ENCODE results near the gene CPNE5.
"Not testable (repeated sequence)": the region's sequence is repeated elsewhere in the genome, so short reads cannot be mapped to it uniquely, and the experiment has no call there.

Gene CPNE5

GRCh38 chr6:36717231-36717825 lies 121.9 kb downstream of the CPNE5 start:
- H3K27ac Mint-ChIP-seq = no peak overlapping the region
- peaks cover 2% of the 10 kb centered on the region for H3K4me1 Mint-ChIP-seq (ENCODE audit: low read depth)
- H3K9me3 Mint-ChIP-seq = no peaks in the 10 kb centered on the region
- no peaks in the 10 kb centered on the region for H3K27me3 Mint-ChIP-seq (ENCODE audit: low read depth)
- no peaks in the 10 kb centered on the region for H3K36me3 Mint-ChIP-seq (ENCODE audit: low read depth)
- H3K4me3 Mint-ChIP-seq = no peak overlapping the region

GRCh38 chr6:36716476-36717093 lies 122.7 kb downstream of the CPNE5 start:
- Mint-ChIP-seq H3K27ac (no peak overlapping the region), H3K27me3 (ENCODE audit: low read depth) (peaks cover 2% of the 10 kb centered on the region), H3K9me3 (no peaks in the 10 kb centered on the region), H3K4me3 (no peak overlapping the region), H3K4me1 (ENCODE audit: low read depth) (peaks cover 2% of the 10 kb centered on the region), H3K36me3 (ENCODE audit: low read depth) (no peaks in the 10 kb centered on the region)

- H3K9me3 Mint-ChIP-seq = no peaks in the 10 kb centered on the region
- peaks cover 2% of the 10 kb centered on the region for H3K4me1 Mint-ChIP-seq (ENCODE audit: low read depth)
- H3K4me3 Mint-ChIP-seq = no peak overlapping the region
- H3K36me3 Mint-ChIP-seq (ENCODE audit: low read depth) = no peaks in the 10 kb centered on the region
- peaks cover 4% of the 10 kb centered on the region for H3K27me3 Mint-ChIP-seq (ENCODE audit: low read depth)
- no peak overlapping the region for H3K27ac Mint-ChIP-seq
Observed at GRCh38 chr6:36715469-36715868, 123.8 kb downstream of the CPNE5 start.

DNA sequence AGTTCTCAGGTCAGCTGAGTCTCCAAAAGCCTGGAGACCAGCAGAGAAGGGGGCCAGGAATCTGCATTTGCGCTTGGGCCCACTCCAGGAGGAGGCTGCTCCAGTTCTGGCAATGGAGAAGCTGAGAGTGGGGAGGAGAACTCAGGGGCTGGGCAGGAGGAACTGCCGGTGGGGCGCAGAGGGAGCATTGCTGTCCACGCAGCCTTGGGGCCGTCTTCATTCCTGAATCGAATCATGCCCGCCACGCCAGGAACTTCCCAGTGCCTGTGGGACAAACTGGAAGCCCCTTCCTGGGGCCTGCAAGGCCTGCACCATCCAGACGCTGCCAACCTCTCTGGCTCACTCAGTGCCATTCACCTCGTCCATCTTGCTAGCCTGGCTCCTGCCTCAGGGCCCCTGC lies 124.7 kb downstream of the CPNE5 start:
- no peaks in the 10 kb centered on the region for H3K9me3 Mint-ChIP-seq
- H3K27me3 Mint-ChIP-seq (ENCODE audit: low read depth) = peaks cover 8% of the 10 kb centered on the region
- no peak overlapping the region for H3K27ac Mint-ChIP-seq
- no peaks in the 10 kb centered on the region for H3K36me3 Mint-ChIP-seq (ENCODE audit: low read depth)
- H3K4me1 Mint-ChIP-seq (ENCODE audit: low read depth) = peaks cover 2% of the 10 kb centered on the region
- H3K4me3 Mint-ChIP-seq = no peak overlapping the region

DNA sequence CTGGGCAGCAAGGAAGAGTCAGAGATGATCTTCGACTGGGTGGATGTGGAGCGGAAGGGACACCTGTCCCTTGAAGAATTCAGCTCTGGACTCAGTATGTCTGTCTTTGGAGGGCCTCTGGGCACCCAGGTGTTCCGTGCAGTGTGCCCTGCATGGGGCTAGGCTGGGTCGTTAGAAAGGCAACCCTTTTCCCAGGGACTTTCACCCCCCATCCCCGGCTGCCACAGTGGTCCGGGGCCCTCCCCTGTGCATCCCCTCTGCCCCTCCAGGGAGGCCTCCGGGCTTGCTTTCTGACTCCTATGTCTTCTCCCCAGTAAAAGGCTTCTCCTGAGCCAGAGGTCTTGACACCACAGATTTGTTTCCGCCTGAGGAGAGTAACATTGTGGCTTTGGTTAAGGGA lies 125.4 kb downstream of the CPNE5 start:
- H3K27ac Mint-ChIP-seq = no peak overlapping the region
- no peaks in the 10 kb centered on the region for H3K4me1 Mint-ChIP-seq (ENCODE audit: low read depth)
- no peaks in the 10 kb centered on the region for H3K36me3 Mint-ChIP-seq (ENCODE audit: low read depth)
- H3K27me3 Mint-ChIP-seq (ENCODE audit: low read depth) = peaks cover 8% of the 10 kb centered on the region
- H3K4me3 Mint-ChIP-seq = no peak overlapping the region
- no peaks in the 10 kb centered on the region for H3K9me3 Mint-ChIP-seq

DNA sequence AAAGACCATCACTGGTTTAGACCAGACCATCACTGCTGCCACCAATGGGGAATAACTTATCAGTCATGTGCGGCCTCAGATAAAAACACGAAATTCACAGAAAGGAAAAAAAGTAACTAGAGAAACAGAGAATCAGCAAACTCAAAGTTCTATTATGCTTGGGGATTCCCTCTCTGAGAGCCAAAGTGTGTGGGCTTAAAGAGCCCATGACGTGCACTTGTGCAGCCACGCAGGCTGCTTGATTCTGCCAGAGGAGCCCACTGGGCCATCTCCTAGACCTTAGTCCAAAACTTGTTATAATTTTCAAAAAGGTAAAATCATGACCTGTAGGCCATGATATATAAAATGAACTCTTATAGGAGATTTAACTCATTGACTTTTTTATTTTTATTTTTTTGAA lies 126.4 kb downstream of the CPNE5 start:
- H3K9me3 Mint-ChIP-seq = no peaks in the 10 kb centered on the region
- no peaks in the 10 kb centered on the region for H3K36me3 Mint-ChIP-seq (ENCODE audit: low read depth)
- H3K27ac Mint-ChIP-seq = no peak overlapping the region
- peaks cover 8% of the 10 kb centered on the region for H3K27me3 Mint-ChIP-seq (ENCODE audit: low read depth)
- H3K4me3 Mint-ChIP-seq = no peak overlapping the region
- H3K4me1 Mint-ChIP-seq (ENCODE audit: low read depth) = no peaks in the 10 kb centered on the region

DNA sequence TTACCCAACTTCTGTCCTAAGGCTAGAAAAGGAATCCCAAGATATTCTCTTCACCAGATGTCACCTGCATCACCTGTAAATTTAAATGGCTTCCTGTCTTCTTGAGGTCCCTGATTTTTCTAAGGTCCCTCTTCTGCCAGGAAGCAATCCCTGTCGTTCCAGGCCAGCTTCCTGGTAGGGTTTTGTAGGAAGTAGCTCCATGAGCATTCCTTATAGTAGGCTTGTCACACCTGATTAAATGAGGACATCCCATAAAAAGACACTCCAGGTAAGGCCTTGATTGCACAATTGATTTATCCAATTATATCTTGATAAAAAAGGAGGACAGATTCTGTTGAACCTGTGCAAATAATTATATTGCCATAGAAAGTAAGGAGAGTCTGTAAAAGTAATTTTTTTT lies 132.9 kb downstream of the CPNE5 start:
- H3K36me3 Mint-ChIP-seq (ENCODE audit: low read depth) = no peaks in the 10 kb centered on the region
- peaks cover 4% of the 10 kb centered on the region for H3K4me1 Mint-ChIP-seq (ENCODE audit: low read depth)
- no peaks in the 10 kb centered on the region for H3K9me3 Mint-ChIP-seq
- H3K4me3 Mint-ChIP-seq = no peak overlapping the region
- no peak overlapping the region for H3K27ac Mint-ChIP-seq
- peaks cover 17% of the 10 kb centered on the region for H3K27me3 Mint-ChIP-seq (ENCODE audit: low read depth)

- H3K4me1 Mint-ChIP-seq (ENCODE audit: low read depth); H3K36me3 Mint-ChIP-seq (ENCODE audit: low read depth); H3K4me3 Mint-ChIP-seq; H3K9me3 Mint-ChIP-seq; H3K27ac Mint-ChIP-seq: not testable (repeated sequence)
- H3K27me3 Mint-ChIP-seq (ENCODE audit: low read depth) = peaks cover 15% of the 10 kb centered on the region
Observed at GRCh38 chr6:36704961-36705577, 134.2 kb downstream of the CPNE5 start.

DNA sequence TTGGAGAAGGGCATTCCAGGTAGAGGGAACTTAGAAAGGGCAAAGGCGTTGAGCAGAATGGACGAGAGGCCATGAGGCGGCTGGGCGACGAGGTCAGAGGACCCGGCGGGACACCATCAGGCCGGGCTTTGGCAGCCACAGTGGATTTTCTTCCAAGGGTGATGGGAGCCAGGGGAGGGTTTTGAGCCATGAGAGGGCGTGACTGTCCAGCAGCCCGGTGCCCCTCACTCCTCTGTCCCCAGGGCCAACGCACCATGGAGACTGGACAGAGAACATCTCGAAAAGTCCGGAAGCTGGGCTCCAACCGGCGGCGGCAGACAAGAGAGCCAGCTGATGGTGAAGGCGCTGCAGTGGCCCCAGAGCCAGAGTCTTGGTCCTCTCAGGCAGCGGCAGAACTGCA lies 135.3 kb downstream of the CPNE5 start:
- Mint-ChIP-seq H3K4me1 (ENCODE audit: low read depth) (peaks cover 8% of the 10 kb centered on the region), H3K27ac (no peak overlapping the region), H3K27me3 (ENCODE audit: low read depth) (peaks cover 13% of the 10 kb centered on the region), H3K4me3 (no peak overlapping the region), H3K36me3 (ENCODE audit: low read depth) (no peaks in the 10 kb centered on the region), H3K9me3 (no peaks in the 10 kb centered on the region)

DNA sequence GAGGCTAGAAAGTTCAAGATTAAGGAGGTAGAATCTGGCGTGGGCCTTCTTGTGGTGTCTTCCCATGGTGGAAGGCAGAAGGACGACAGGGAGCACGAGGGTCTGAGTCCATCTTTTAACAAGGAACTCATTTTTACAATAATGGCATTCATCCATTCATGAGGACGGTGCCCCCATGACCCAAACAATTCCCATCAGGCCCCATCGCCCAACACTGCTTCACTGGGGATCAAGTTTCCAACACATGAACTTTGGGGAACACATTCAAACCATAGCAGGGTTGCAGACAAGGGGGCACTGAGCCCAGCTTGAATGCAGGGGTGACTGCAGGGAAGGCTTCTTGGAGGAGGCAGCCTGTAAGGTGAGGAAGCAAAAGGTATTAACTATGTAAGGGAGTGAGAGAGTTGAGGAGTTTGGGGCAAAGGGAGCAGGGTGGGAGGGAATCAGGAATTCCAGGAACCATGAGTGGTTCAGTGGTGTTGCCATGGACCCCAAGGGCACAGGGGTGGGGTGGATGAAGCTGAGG lies 136.1 kb downstream of the CPNE5 start:
- Mint-ChIP-seq H3K27ac (peak overlapping the region; percentile 58), H3K9me3 (no peaks in the 10 kb centered on the region), H3K27me3 (ENCODE audit: low read depth) (peaks cover 13% of the 10 kb centered on the region), H3K4me3 (no peak overlapping the region), H3K36me3 (ENCODE audit: low read depth) (no peaks in the 10 kb centered on the region), H3K4me1 (ENCODE audit: low read depth) (peaks cover 8% of the 10 kb centered on the region)

GRCh38 chr6:36702656-36703055 lies 136.6 kb downstream of the CPNE5 start:
- Mint-ChIP-seq H3K27ac (no peak overlapping the region), H3K4me3 (no peak overlapping the region), H3K36me3 (ENCODE audit: low read depth) (no peaks in the 10 kb centered on the region), H3K4me1 (ENCODE audit: low read depth) (peaks cover 8% of the 10 kb centered on the region), H3K9me3 (no peaks in the 10 kb centered on the region), H3K27me3 (ENCODE audit: low read depth) (peaks cover 13% of the 10 kb centered on the region)

- H3K27ac Mint-ChIP-seq = peak overlapping the region; percentile 33
- no peak overlapping the region for H3K4me3 Mint-ChIP-seq
- H3K27me3 Mint-ChIP-seq (ENCODE audit: low read depth) = peaks cover 13% of the 10 kb centered on the region
Observed at GRCh38 chr6:36701401-36701991, 137.7 kb downstream of the CPNE5 start.

DNA sequence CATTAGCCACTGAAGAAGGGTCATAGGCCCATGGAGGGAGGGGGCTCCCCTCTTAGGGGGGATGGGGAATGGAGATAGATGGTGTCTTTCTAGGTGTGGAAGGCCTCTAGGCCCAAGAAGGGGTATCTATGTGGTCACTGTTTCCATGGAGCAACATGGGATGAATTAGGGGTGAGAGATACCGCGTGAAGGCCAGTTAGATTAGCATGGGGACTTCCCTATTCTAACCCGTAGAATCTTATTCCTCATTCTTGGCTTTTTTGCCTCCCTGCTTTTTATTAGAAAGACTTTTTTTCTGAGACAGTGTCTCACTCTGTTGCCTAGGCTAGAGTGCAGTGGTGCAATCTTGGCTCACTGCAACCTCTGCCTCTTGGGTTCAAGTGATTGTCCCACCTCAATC lies 138.4 kb downstream of the CPNE5 start:
- peaks cover 10% of the 10 kb centered on the region for H3K27me3 Mint-ChIP-seq (ENCODE audit: low read depth)
- H3K4me1 Mint-ChIP-seq (ENCODE audit: low read depth) = peaks cover 16% of the 10 kb centered on the region
- no peak overlapping the region for H3K27ac Mint-ChIP-seq
- H3K36me3 Mint-ChIP-seq (ENCODE audit: low read depth) = no peaks in the 10 kb centered on the region
- H3K9me3 Mint-ChIP-seq = no peaks in the 10 kb centered on the region
- H3K4me3 Mint-ChIP-seq = no peak overlapping the region

More at GRCh38 chr6:36701401-36701991, 137.7 kb downstream of the CPNE5 start:
- no peaks in the 10 kb centered on the region for H3K9me3 Mint-ChIP-seq
- no peaks in the 10 kb centered on the region for H3K36me3 Mint-ChIP-seq (ENCODE audit: low read depth)
- H3K4me1 Mint-ChIP-seq (ENCODE audit: low read depth) = peaks cover 14% of the 10 kb centered on the region

- H3K27ac Mint-ChIP-seq = no peak overlapping the region
- H3K9me3 Mint-ChIP-seq = no peaks in the 10 kb centered on the region
- peaks cover 10% of the 10 kb centered on the region for H3K27me3 Mint-ChIP-seq (ENCODE audit: low read depth)
- H3K4me1 Mint-ChIP-seq (ENCODE audit: low read depth) = peaks cover 20% of the 10 kb centered on the region
- H3K36me3 Mint-ChIP-seq (ENCODE audit: low read depth) = no peaks in the 10 kb centered on the region
- H3K4me3 Mint-ChIP-seq = no peak overlapping the region
Observed at GRCh38 chr6:36700071-36700812, 139.0 kb downstream of the CPNE5 start.
